Erythroblast (primary cell): ENCODE data around the gene AP5Z1.

Source experiments
- GATA1 ChIP-seq: IDR thresholded peaks from 2 replicates; pipeline ENCODE4 v1.6.1; 2011; ENCODE audit warnings: low read depth, mild to moderate bottlenecking, control low read depth, low read length, moderate library complexity
- POLR2A ChIP-seq: IDR thresholded peaks from 2 replicates; pipeline ENCODE4 v1.6.1; 2011; ENCODE audit warnings: mild to moderate bottlenecking, low read length

DNA sequence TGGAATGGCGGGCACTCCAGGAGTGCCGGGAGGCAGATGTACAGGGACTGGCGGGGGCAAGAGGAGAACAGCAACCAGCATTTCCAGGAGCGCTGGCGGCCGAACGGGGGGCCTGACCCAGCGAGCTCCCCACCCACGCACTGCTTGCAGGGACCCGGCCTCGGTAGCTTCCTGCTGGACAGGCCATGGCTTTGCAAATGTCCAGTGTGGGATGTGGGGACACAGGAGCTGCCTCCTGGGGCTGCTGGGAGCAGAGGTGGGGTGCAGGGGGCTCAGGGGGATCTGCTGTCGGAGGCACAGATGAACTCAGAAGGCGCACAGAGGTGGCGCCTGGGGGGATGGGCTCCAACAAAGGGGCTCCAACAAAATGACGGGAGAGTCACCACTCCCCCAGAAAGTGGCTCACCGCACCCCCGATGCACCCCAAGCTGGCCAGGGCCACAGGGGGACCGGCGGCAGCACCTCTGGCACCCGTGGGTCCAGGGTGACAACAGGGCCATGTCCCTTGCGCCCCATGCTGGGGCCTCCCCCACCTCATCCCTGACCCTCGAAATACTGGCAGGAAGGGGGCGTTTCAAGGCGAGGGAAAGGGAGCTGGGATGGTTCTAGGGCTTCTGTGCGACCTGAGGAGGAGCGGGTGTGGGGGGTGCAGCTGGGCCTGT is 41.1 kb downstream of the AP5Z1 start:
- TF ChIP-seq POLR2A: no peak
- no peak for TF ChIP-seq GATA1
